ENCODE results near the gene CUL9.
A peak's percentile ranks its signal among the peaks of the same experiment; 100 is the strongest.

Gene CUL9

DNA sequence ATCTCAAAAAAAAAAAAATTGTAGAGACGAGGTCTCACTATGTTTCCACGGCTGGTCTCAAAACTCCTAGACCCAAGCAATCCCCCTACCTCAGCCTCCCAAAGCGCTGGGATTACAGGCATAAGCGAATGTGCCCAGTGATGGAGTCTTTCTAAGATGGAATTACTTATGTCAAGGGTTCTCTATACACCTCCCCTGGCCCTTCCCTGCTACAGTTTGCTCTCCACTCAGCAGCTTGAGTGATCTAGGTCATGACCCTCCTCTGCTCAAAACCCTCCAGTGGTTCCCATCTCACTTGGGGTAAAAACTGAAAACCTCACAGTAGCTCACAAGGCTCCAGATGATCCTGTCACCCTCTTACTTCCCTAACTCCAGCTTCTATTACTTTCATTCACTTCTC, 49.1 kb downstream of the CUL9 start:
- no peak for DNase-seq

DNA sequence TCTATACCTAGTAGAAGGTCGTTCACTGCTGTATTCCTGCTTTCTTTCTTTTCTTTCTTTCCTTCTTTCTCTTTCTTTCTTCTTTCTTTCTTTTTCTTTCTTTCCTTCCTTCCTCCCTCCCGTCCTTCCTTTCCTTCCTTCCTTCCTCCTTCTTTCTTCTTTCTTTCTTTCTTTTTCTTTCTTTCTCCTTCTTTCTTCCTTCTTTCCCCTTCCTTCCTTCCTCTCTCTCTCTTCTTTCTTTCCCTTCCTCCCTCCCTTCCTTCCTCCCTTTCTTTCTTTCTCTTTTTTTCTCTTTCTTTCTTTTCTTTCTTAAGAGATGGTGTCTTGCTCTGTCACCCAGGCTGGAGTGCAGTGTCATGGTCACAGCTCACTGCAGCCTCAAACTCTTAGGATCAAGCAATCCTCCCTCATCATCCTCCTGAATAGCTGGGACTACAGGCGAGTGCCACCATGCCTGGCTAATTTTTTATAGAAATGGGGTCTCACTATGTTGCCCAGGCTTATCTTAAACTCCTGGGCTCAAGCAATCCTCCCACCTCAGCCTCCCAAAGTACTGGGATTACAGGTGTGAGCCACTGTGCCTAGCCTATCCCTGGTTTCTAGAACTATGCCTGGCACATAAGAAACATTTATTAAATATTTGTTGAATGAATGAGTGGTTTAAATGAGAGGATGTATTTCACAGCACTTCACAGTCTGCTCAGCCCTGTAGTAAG, 49.9 kb downstream of the CUL9 start:
- no peak for DNase-seq

DNA sequence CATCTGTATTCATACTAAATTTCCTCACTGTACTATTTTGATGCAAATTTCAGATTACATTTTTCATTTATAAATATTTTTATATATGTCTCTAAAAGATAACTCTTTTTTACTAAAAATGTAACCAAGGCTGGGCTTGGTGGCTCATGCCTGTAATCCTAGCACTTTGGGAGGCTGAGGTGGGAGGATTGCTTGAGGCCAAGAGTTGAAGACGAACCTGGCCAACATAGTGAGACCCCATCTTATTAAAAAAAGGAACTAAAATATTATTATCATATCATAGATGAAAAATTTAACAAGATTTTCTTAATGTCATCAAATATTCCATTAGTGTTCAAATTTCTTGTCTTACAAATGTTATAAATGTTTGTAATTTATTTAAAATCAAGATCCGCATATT, 53.8 kb downstream of the CUL9 start:
- DNase-seq: no peak

DNA sequence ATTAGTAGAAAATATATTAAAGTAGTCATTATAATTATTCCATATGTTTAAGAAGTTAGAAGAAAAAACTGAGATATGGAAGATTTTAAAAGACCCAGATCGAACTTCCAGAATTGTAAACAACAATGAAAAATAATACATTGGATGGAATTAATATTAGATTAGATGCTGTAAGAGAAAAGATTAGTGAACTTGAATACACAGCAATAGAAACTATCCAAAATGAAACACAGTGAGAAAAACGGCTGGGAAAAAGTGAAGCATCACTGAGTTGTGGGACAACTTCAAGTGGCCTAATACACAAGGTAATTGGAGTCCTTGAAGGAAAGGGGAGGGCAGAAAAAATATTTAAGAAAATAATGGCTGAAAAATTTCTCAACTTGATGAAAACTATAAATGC, 57.1 kb downstream of the CUL9 start:
- DNase-seq: no peak

DNA sequence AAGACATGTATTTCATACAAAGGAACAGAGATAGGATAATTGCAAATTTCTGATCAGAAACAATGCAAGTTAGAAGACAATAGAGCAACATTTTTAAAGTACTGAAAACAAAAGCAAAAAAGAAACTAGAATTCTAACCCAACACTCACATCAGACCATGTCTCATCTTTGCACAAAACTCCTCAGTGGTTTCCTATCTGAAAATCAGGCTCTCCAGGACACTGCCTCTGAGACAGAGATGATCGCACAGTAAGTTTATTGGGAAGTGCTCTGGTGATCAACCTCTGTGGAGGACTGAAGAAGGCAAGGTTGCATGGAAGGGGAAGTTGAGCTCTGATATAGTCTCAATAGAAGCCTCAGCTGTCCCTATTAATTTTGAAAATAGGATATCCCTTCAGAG, 59.0 kb downstream of the CUL9 start:
- DNase-seq: no peak

DNA sequence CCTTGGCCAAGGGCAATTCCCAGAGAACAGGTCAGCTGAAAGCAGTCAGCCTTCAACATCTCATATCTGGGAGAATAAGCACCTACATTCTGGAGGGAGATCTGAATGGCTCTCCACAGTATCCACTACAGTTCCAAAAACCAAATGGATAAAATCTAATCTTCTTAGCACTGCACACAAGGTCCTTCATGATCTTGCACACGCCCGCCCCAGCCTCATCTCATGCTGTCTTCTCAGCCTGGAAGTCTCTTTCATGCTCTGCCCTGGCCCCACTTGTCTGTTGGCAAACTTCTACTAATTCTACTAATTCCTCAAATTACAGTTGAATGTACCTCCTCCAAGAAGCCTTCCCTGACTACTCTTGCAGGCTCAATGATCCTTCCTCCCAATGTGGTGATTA, 59.5 kb downstream of the CUL9 start:
- DNase-seq: no peak

DNA sequence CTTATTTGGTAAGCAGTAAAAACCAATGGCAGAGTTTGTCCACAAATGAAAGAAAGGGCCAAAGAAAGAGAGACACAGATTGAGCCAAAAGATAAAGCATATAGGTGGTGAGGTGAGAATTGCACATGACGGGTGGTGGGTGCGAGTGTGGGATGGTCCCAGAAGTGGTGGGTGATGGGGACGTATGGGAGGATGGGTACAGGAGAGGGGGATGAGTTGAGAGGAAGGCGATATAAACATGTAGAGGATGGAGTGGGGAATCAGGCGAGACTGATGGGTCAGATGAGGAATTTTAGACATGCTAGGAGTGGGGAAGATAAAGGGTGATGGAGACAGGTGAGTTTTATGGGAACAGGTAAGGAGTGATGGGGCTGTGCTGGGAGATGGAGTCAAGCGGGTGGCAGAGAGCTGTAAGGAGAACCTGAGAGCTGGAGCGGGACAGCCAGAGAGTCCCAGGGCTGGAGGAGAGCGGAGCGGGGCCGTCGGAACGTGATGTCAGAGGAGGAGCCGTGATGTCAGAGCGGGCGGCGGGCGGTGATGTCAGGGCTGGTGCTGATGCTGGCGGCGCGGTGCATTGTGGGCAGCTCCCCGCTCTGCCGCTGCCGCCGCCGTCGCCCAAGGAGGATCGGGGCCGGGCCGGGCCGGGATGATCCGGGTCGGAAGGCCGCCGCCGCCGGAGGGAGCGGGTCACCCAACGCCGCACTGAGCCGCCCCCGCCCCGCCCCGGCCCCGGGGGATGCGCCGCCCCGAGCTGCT, 61.1 kb downstream of the CUL9 start, which contains the start of gene TTBK1:
Gene TTBK1, plus strand, starts transcription at position 574 of the 756 bp plus-strand sequence. CDS start 3,180 bp downstream, outside the sequence.
- no peak for DNase-seq

DNA sequence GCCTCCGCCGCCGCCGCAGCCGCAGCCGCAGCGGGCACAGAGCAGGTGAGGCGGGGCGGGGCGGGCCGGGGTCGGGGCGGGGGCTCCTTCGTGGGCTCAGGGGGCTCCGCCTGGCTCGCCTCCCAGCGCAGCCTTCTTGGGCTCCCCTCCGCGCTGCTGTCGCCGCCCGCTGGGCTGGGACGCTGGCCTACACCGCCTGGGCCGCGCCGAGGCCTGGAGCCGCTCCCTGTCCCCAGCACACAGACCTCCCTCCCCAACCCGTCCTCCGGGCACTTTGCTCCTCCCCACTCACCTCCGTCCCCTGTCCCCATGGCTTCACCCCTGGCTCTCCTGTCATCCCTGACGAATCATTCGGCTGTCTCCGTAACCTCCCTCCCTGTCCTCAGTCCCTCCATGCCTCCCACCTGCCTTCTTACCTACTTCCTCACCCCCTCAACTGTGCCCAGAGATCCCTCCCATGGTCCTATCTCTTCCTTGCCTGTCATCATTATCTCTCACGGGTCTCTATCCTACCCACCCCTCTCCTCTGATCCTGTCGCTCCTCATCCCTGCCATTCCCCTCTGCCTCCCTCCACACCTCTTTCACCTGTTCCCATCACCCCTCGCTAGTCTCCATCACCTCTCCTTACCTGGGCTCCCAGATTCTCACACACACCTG, 61.8 kb downstream of the CUL9 start:
- no peak for DNase-seq

DNA sequence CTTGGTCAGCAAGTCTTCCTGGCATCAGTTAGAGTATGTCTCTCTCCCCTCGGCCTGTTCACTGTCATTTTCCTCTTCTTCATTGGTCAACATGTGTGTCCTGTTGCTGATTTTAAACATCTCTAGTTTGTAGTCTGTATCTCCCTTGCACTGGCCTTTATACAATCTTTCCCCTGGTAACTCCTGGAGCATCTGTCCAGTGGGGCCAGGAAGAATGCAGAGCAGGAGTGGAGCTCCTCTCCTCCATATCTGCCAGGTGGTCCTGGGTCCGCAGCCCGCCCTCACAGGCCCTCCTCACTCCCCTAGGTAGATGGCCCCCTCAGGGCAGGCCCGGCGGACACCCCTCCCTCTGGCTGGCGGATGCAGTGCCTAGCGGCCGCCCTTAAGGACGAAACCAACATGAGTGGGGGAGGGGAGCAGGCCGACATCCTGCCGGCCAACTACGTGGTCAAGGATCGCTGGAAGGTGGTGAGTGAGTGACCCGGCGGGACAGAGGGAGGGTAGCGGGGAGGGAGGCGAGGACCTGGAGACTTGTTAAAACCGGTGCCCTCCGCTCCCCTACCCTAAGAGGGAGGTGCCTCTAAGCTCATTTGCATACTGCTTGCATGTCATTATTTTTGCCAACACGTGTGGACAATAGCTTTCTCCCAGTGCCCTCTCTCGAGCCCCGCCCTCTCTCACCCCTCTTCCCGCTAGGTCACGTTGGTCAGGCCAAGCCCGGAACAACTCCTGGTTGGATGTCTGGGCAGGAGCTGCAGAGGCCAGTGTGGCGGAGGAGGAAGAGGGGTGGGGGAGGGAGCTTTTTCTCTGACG, 64.5 kb downstream of the CUL9 start:
- no peak for DNase-seq

DNA sequence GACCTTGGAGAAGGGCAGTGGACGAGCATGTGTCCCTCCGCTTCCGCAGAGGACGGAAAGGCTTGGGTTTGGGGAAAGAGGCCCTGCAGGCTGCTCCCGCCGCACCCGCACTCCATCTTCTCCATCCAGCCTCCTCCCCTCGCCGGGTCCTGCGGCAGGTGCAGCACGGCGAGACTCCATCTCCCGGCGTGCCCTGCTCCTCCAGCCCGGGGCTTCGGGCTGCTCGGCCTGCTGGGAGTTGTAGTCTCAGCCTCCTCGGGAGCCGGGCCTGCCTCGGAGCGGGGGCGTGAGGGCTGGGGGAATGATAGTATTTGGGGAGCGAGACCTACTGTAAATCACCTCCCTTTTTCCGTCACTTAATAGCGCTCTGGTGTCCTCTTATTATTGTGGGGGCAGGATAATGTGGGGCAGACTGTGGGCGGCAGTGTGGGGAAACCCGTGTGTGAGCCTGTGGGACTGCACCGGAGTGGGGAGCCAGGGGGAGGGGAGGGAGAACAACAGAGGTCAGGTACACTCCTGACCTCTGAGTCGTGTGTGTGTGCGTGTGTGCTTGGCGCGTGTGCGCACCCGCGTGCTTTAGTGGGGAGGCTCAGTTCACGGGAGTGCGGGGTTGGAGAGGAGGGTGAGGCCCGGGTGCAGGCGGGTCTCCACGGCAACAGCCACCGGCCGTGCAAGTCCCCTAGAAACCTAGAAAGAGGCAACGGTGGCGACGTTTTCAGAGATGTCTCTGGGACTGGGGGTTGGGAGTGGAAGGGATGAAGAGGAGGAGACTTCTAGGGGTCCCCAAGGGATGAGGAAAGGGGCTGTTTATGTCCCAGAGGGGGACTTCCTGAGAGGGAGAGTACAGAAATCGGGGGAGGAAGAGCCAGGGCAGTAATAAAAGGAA, 65.4 kb downstream of the CUL9 start:
- no peak for DNase-seq

DNA sequence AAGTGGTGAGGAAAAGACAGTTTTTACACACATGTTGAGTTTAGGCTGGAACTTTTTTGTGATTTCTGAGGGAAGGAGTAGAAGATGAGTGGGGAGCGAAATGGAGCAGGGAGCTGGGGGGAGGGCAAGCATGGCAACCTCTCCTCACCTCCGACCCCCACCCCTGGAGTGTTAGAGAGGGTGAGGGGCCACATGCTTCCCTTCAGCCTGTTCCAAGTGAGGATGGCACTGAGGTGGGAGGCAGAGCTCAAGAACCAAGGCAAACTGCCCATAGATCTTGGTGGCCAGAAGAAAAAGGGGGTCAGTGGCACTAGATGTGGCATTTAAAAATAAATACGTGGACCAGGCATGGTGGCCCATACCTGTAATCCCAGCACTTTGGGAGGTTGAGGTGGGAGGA, 66.1 kb downstream of the CUL9 start:
- DNase-seq: no peak

DNA sequence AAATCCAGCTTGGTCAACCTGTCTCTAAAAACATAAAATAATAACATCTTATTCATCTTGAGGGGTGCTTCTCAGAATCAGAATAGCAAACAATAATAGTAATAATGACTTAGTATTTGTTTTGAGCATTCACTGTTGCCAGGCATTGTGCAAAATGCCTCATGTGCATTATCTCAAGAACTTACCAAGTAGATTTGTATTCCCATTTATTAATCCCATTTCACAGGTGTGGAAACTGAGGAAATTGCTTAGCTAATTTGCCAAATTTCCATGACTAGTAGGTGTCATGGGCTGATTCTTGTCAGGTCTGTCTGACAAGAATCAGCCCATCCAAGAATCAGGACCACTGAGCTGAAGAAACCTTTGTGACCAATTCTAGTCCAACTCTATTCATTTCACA, 66.8 kb downstream of the CUL9 start:
- DNase-seq: no peak

DNA sequence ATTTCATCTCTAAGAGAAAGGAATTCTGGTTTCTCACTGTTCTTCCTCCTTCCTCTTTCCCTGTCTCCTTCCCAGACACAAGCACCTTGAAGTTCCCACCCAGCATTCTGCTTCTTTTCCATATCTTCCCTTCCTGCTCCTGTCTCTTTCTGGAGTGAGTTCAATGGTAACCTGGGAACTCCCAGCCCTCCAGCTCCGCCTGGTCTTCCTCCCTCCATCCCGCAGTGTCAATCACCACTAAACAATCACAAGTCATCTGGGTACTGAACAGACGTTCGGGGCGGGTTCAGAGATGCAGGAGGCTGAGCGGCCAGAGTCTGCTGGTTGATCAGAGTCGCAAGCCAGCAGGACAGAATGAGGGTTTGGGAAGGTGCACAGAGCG, 69.0 kb downstream of the CUL9 start:
- DNase-seq: no peak

DNA sequence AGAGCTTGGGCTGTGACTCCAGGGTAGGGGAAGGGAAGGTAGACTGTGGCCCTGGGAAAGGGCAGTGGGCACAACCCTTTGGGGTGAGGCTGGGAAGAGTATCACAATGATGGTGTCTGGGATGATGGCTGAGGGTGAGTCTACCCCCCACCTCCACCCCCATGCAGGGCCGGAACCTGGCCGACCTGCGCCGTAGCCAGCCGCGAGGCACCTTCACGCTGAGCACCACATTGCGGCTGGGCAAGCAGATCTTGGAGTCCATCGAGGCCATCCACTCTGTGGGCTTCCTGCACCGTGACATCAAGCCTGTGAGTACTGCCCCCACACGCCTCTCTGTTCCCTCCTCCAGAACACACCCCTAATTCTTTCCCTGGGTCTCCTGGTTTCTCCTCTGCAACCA, 71.4 kb downstream of the CUL9 start:
- DNase-seq: no peak

DNA sequence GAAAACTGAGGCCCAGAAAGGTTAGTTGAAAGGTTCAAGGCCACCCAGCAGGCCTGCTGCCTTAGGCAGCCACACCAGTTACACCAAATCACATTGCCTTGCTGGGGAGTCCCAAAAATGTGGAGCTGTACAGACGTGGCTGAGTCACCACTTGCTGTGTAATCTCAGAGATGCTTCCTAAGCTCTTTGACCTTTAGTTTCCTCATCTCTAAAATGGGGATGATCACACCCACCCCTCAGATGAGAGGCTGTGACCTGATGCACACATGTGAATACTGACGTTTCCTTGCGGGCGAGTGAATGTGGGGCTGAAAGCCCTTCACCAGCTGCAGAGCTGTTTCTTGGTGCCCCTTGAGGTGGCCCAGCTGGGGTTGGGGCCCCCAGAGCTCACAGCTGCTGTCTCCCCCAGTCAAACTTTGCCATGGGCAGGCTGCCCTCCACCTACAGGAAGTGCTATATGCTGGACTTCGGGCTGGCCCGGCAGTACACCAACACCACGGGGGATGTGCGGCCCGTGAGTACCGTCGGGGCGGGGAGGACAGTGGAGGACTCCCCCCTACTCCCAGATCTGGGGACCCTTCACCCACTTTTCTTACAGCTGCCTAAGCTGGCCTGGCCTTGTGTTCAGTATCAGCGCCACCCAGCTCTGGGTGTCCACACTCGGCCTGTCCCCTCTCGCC, 72.3 kb downstream of the CUL9 start:
- peak; percentile 17 for DNase-seq

DNA sequence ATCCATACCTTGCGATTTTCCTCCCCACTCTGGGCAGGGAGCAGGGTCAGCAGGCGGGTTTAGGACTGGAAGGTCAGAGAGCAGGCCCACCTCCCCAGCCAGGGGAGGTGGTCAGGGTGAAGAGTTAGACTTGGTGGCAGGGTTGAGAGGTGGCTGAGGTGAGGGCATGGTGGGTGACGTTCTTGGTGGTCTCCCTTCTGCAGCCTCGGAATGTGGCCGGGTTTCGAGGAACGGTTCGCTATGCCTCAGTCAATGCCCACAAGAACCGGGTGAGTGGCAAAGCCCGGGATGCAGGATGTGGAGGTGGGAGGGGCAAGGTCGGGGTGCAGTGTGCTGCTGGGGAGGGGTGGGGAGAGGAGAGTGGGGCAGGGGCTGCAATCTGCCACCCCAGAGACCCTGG, 72.8 kb downstream of the CUL9 start:
- DNase-seq: no peak

DNA sequence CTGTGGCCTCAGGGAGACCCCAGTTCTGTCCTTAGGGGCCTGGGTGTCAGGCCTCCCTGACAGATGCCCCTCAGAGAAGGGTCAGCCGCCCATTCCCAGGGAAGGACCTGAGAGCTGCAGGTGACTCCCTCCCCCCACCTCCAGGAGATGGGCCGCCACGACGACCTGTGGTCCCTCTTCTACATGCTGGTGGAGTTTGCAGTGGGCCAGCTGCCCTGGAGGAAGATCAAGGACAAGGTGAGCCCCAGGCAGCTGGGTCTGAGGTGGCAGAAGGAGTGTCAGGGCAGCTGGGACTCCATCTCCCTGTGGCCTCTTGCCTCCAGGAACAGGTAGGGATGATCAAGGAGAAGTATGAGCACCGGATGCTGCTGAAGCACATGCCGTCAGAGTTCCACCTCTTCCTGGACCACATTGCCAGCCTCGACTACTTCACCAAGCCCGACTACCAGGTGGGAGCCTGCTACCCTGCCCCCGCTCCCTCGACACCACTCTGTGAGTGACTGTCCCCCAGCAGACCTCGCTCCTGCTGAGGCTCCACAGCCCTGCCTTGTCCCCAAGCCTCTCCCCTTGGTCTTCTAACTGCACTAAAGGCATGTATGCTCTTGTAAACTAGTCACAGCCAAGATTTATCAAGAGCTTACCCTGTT, 73.5 kb downstream of the CUL9 start:
- DNase-seq: no peak

DNA sequence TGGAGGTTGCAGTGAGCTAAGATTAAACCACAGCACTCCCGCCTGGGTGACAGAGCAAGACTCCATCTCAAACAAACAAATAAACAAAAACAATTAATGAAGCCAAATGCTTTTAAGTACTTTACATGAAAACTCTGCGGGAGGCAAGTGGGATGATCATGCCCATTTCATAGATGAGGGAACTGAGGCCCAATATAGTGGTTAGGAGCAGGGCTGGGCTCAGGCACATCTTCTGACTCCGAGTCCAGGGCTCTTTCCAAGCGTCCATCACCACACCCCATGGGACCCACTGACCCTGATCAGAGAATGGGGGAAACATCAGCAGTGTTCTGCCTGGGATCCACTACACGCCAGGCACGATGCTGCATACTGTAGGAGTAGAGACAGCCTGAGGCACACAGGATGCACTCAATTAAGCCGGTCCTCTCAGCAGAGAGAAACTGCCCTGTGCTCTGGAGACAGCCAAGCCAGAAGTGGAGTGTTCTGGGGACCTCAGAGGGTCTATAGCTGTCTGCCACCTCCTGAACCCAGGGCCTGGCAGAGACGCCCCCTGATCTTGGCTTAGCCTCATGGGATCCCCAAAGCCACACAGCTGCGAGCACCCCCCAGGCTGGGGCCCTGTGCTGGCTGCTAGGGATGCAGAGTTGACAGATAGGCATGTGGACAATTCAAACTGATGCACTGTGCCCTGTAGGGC, 74.8 kb downstream of the CUL9 start:
- DNase-seq: no peak

DNA sequence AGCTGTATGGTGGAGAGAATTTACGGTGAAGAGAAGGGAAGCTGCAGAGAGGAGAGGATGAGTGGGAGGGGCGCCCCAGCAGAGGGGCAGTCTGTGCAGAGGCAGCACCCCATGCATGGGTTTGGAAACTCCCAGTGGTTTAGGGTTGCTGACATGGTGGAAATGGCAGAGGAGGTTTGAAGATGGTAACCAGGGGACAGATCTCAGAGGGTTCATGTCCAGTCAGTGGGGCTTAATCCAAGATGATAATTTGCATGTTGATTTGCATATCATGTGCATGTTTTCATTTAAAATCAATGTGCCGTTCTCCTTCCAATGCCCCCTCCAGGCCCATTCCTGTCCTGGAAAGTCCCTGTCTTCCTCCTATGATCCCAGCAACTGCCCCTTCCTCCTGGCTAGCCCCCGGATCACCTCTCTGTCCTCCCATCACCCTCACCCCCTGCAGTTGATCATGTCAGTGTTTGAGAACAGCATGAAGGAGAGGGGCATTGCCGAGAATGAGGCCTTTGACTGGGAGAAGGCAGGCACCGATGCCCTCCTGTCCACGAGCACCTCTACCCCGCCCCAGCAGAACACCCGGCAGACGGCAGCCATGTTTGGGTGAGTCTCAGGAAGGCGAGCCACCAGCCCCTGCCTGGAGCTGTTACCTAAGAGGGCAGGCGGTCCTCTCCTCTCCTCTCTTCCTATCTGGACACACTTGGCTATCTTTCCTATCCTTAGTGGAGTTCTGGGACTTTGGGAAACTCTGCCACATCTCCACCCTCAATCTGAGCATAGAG, 75.6 kb downstream of the CUL9 start:
- no peak for DNase-seq

DNA sequence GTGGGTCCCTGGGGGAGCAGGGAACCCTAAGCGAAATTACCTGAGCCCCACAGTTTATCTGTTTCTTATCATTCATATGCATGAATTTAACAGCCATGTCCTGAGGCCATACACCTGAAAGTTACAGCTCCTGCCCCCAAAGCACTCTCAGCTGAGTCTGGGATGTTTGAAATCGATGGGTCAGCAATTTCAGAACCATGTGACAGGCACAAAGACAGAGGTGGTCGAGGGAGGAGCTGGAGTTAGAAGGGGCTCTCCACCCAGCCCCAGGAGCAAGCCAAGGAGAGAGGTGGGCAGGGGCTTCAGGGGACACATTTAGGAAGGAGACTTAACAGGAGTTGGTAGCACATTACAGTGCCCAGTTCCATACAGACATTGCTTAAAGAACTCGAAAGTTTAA, 76.2 kb downstream of the CUL9 start:
- no peak for DNase-seq

Measured in fibroblast of skin of right biceps (primary cell).